NCI-H2171 treated with DMSO at 0.1 percent for 48 hours (cell line): ENCODE results near the gene HEPHL1.
"Not testable (repeated sequence)": the region's sequence is repeated elsewhere in the genome, so short reads cannot be mapped to it uniquely, and the experiment has no call there.

Experiments
- DNase-seq: peaks from one replicate; lab custom pipeline; 2025; lab: John Stamatoyannopoulos, UW

Gene HEPHL1, protein sequence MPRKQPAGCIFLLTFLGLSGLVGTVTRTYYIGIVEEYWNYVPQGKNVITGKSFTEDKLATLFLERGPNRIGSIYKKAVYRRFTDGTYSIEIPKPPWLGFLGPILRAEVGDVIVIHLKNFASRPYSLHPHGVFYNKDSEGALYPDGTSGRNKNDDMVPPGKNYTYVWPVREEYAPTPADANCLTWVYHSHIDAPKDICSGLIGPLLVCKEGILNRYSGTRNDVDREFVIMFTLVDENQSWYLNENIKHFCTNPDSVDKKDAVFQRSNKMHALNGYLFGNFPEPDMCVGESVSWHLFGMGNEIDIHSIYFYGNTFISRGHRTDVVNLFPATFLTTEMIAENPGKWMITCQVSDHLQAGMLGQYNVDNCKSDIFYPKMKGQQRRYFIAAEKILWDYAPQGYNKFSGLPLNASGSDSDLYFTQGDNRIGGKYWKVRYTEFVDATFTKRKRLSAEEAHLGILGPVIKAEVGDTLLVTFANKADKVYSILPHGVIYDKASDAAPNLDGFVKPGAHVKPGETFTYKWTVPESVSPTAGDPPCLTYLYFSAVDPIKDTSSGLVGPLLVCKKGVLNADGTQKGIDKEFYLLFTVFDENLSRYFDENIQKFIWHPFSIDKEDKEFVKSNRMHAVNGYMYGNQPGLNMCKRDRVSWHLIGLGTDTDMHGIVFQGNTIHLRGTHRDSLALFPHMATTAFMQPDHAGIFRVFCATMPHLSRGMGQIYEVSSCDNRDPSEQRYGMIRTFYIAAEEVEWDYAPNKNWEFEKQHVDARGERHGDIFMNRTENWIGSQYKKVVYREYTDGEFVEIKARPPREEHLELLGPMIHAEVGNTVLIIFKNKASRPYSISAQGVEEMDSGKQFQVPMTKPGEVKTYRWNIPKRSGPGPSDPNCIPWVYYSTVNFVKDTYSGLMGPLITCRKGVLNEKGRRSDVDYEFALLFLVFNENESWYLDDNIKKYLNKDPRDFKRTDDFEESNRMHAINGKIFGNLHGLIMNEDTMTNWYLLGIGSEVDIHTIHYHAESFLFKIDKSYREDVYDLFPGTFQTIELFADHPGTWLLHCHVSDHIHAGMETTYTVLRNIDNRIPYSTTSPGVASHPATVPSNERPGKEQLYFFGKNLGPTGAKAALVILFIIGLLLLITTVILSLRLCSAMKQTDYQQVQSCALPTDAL

GRCh38 chr11:94020777-94021481, at the start of gene HEPHL1:
Gene HEPHL1 (plus strand): TSS chr11:94021354. CDS start chr11:94021369, 15 bp downstream.
- DNase-seq, result no peak

DNA sequence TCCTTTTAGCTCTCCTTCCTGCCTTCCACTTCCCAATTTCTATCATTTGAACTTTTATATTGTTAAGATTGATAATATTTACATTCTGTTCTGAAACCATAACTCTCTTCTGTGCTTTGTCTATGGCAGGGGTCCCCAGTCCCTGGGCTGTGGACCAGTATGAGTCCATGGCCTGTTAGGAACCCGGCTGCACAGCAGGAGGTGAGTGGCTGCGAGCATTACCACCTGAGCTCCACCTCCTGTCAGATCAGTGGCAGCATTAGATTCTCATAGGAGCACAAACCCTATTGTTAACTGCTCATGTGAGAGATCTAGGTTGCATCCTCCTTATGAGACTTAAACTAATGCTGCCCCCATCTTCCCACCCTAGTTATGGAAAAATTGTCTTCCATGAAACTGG, 48.4 kb upstream of the HEPHL1 start:
- DNase-seq, result no peak

GRCh38 chr11:93973322-93974051, 47.7 kb upstream of the HEPHL1 start:
- not testable (repeated sequence) for DNase-seq

DNA sequence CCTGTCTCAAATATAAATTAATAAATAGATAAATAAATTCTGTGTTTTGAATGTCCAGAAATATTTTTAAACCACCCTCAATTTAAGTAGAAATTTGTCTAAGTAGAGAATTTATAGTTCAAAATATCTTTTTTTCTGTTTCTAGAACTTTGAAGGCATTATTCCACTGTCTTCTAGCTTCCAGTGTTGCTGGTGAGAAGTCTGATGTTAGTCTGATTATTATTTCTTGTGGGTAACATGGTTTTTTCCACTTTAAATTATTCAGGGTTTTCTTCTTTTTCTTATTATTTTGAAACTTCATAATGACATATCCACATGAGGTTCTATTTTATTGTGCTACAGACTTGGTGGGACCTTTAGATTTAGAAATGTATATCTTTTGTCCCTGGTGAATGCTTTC, 46.4 kb upstream of the HEPHL1 start:
- DNase-seq, result no peak

DNA sequence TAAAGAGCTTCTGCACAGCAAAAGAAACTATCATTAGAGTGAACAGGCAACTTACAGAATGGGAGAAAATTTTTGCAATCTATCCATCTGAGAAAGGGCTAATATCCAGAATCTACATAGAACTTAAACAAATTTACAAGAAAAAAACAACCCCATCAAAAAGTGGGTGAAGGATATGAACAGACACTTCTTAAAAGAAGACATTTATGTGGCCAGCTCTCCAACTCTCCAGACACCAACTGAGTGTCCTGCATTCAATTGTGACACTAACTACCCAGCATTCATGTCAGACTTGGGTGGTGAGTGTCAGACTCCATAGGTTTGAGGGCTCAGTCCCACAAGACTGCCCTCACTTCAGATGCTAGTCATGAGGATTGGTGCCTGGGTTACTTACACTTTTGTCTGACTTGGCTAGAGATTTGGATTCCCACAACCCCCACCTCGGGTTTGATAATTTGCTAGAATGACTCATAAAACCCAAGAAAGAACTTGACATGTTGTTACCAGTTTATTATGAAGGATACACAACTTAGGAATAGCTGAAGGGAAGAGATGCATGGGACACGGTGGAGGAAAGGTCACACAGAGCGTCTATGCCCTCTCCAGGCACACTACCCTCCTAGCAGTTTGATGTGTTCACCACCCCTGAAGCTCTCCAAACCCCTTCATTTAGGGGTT, 44.4 kb upstream of the HEPHL1 start:
- DNase-seq, result not testable (repeated sequence)

- DNase-seq, result no peak
These were observed 37.5 kb upstream of the HEPHL1 start for GRCh38 chr11:93983542-93984195.

DNA sequence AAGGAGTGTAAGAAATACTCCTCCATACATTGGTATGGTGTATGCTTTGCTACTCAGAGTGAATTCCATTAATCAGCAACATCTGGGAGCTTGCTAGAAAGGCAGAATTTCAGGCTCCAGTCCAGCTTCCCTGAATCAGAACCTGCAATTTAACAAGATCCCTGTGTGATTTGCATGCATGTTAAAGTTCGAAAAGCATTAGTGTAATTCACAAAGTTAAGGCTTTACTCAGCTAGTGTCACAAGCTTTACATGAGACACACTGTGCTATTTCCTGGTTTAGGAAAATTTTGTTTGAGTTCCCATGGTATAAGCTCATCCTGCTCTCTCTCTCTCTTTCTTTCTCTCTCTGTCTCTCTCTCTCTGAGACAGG, 37.0 kb upstream of the HEPHL1 start:
- DNase-seq, result no peak

GRCh38 chr11:93984936-93985335, 36.2 kb upstream of the HEPHL1 start:
- DNase-seq, result no peak

GRCh38 chr11:93986716-93987115, 34.4 kb upstream of the HEPHL1 start:
- DNase-seq, result no peak

DNA sequence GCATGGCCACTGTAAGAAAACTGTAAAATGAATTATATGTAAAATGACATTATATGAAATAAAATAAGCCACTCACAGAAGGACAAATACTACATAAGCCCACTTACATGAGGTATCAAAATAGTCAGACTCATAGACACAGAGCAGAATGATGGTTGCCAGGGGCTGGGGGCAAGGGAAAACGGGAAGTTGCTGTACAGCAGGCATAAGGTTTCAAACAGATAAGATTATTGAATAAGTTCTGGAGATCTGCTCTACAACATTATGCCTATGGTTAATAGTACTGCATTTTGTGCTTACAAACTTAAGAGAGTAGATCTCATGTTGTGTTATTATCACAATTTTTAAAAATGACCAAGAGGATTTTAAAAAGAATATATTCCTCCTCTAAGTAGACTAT, 32.7 kb upstream of the HEPHL1 start:
- no peak for DNase-seq

DNA sequence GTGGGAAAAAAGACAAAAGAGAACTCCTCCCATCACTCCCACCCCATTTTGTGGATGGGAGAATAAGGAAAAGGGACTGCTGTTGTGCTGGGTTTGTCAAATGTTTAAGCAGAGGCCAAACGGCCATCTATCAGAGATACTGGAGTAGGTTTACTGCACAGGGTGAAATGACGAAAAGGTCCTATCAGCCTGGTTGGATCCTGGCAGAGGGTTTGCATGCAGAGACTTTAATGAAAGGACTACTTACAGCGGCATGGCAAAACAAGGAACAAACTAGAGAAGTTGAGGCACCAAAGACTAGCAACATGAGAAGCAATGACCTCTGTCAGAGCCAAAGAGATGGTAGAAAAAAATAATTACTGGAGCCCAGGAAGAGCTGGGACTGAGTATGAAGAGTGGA, 32.2 kb upstream of the HEPHL1 start:
- no peak for DNase-seq

DNA sequence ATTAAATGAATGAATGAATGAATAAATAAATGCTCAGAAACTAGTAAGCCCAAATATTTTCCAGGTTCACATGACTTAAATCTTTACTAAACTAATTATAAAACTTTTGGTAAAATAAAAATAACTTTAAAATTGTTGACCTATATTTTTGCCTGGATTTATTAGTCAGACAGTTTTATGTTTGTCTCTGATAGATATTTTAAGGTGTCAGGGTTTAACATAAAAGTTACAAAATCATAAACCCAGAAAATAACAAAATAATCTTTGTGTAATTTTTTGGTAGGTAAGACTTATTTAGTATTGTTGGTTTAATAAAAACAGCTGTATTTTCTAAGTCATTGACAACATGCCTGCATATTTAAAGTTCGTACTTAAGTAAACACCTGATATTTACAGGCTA, 27.4 kb upstream of the HEPHL1 start:
- DNase-seq, result no peak

DNA sequence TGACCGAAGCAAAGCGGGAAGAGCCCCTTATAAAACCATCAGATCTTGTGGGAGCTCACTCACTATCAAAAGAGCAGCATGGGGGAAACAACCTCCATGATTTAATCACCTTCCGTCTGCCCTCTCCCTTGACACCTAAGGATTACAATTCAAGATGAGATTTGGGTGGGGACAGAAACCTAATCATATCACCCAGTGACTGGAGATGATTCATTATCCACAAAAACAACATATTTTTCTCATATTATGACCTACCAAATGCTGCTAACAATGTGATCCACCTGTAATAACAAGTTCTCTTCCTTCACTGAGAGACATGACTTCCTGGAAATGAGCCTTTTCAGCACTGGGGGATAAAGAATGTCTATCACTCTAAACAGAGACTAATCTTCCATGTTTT, 23.4 kb upstream of the HEPHL1 start:
- DNase-seq, result no peak

- DNase-seq, result no peak
These were observed 20.5 kb upstream of the HEPHL1 start for GRCh38 chr11:94000659-94001058.

- no peak for DNase-seq
These were observed 18.9 kb upstream of the HEPHL1 start for GRCh38 chr11:94002226-94002625.

- no peak for DNase-seq
These were observed 13.7 kb upstream of the HEPHL1 start for GRCh38 chr11:94007426-94007825.

DNA sequence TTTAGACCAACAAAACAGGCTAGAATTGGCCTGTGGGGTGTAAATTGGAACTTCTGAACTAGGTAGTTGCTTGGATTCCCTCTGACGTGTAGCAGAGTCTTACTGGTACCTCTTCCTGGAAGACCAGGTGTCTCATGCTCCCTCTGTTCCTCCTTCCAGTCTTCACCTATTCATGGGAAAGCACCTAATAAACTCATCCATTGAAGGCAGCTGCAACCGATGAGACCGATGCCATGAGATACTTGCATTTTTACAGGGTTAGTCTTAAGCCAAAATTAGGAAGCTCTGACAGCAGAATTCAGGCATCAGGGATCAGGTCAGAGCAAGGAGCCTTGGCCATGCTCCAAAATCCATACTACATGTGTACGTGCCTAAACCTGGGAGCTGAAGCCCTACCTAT, 13.2 kb upstream of the HEPHL1 start:
- no peak for DNase-seq

DNA sequence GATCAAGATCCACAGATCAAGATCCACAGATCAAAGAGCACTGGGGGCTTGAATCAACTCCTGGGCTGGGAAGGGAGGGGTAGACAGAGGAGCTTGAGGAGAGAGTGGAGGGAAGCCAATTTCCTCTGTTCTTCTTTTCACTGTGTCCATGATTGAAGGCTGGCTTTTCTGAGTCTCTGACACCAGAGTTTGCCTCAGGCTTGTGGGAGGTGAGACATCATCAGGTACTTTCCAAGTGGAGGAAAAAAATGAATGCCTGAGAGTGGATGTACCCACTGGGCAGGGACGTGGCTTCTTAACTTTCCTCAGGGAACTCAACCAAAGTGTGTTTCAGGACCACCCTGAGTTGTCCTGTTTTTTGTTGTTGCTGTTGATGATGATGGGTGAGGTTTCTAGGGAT, 11.0 kb upstream of the HEPHL1 start:
- no peak for DNase-seq

- DNase-seq, result no peak
These were observed 9.7 kb upstream of the HEPHL1 start for GRCh38 chr11:94011478-94011877.

- no peak for DNase-seq
These were observed 3.7 kb upstream of the HEPHL1 start for GRCh38 chr11:94017446-94017845.
